Thoracic aorta (tissue), 2 donors: ENCODE data around the gene ARMCX2. TPM values are rescaled to one million over a fixed set of nuclear protein-coding genes. Genes with fewer than 3 reads are reported as not detected.

Experiments used
- ATAC-seq: fragments of 150-250 bp; one replicate; pipeline ENCODE4 v1.8.0; 2017; ENCODE audit warnings: low read depth; ENCODE audit not compliant: insufficient number of reproducible peaks, low FRiP score
- DNase-seq: peaks from one replicate; pipeline ENCODE4 v3.0.0-alpha.2; 2020; ENCODE audit warnings: low spot score
- H3K27ac ChIP-seq, 2 donors: fragments of 200-600 bp; sonication (generic); 1 replicate in 1 of 2; 2 replicates in 1 of 2; pipeline ENCODE4 v1.5.1; 2016; ENCODE audit warnings: mild to moderate bottlenecking in 2 of 2, moderate library complexity in 2 of 2
- H3K27me3 ChIP-seq: fragments of 200-600 bp; sonication (generic); replicated peaks from 2 replicates; pipeline ENCODE4 v1.6.0; 2016; ENCODE audit warnings: mild to moderate bottlenecking; ENCODE audit not compliant: insufficient read depth
- H3K36me3 ChIP-seq: fragments of 200-600 bp; sonication (generic); one replicate; pipeline ENCODE4 v1.5.1; 2016
- H3K4me1 ChIP-seq, 2 donors: fragments of 200-600 bp; sonication (generic); 1 replicate in 1 of 2; 2 replicates in 1 of 2; pipeline versions ENCODE4 v1.5.1 to v1.6.0; 2016; ENCODE audit warnings: low read depth in 2 of 2, mild to moderate bottlenecking in 1 of 2; ENCODE audit not compliant: control insufficient read depth in 1 of 2
- H3K4me3 ChIP-seq: fragments of 200-600 bp; sonication (generic); 2 replicates; pipeline ENCODE4 v1.5.1; 2016; ENCODE audit warnings: mild to moderate bottlenecking
- H3K9me3 ChIP-seq: fragments of 200-600 bp; sonication (generic); 2 replicates; pipeline ENCODE4 v1.5.1; 2016
- CTCF ChIP-seq: fragments of 200-600 bp; sonication (generic); IDR thresholded peaks from one replicate; pipeline ENCODE4 v1.5.1; 2019; ENCODE audit warnings: antibody characterized with exemption
- total RNA-seq, 2 donors: library from RNA; depleted of rRNA; stranded (reverse); fragments of >200 nt; gene quantifications; one replicate each; pipeline versions ENCODE4 v1.1.0 to v1.2.3, GENCODE V29; 2016

Gene ARMCX2
- total RNA-seq, 2 donors from 2014 or later: 36.0 to 39.0 TPM

DNA sequence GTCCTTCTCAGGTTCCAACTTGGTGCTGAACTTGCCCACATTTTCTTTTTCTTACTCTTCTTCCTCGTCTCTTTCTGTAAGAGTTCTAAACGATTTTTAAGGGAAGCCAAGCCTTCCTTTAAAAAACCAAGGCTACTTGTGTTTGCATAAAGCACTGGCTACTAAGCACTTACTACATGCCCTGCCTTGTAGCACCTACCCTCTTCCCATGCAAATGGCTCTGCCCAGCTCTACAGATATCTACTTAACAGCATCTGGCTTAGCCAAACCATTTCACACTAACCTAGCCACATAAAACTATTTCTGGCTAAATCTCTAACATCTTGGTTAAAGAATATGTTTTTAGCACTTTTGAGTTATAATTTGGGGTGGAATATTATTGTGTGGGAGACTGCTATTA, 26.9 kb upstream of the ARMCX2 start:
- H3K27me3 ChIP-seq: no peaks in the 10 kb centered on the region
- ATAC-seq (no peak), DNase-seq (no peak)
- no peaks in the 10 kb centered on the region for H3K36me3 ChIP-seq
- no peak overlapping the region for H3K27ac ChIP-seq
- H3K4me1 ChIP-seq: no peaks in the 10 kb centered on the region
- H3K9me3 ChIP-seq: no peaks in the 10 kb centered on the region
- H3K4me3 ChIP-seq: peak overlapping the region; percentile 33
- TF ChIP-seq CTCF: no peak

DNA sequence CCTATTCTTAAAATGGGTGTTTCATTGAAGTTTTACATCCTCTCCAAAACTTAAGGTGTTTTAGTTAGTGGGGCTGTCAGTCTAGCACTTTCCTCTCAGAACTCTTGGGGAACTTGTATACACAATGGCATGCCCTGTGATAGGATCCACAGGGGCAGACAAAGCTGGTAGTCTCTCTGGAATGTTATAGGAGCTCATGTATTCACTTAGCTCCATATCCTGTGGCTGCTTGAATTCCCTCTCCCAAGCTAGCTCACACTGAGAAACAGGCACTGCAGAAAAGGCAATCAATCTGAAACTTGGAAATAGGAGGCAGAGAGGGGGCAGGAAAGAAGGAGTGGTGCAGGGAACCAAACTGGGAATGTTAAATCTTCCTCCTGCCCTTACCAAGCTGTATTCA, 26.3 kb upstream of the ARMCX2 start:
- H3K27me3 ChIP-seq: no peaks in the 10 kb centered on the region
- peak overlapping the region; percentile 33 for H3K4me3 ChIP-seq
- no peaks in the 10 kb centered on the region for H3K4me1 ChIP-seq
- H3K9me3 ChIP-seq: no peaks in the 10 kb centered on the region
- H3K27ac ChIP-seq: no peak overlapping the region
- H3K36me3 ChIP-seq: no peaks in the 10 kb centered on the region
- no peak for TF ChIP-seq CTCF
- DNase-seq (no peak), ATAC-seq (no peak)

- H3K4me3 ChIP-seq: no peak overlapping the region
- H3K9me3 ChIP-seq: no peaks in the 10 kb centered on the region
- H3K27ac ChIP-seq: no peak overlapping the region
- no peak for TF ChIP-seq CTCF
- no peaks in the 10 kb centered on the region for H3K4me1 ChIP-seq
- H3K27me3 ChIP-seq: no peaks in the 10 kb centered on the region
- H3K36me3 ChIP-seq: no peaks in the 10 kb centered on the region
- no peak for ATAC-seq
- DNase-seq: no peak
Observed at GRCh38 chrX:101682723-101683122, 23.1 kb upstream of the ARMCX2 start.

DNA sequence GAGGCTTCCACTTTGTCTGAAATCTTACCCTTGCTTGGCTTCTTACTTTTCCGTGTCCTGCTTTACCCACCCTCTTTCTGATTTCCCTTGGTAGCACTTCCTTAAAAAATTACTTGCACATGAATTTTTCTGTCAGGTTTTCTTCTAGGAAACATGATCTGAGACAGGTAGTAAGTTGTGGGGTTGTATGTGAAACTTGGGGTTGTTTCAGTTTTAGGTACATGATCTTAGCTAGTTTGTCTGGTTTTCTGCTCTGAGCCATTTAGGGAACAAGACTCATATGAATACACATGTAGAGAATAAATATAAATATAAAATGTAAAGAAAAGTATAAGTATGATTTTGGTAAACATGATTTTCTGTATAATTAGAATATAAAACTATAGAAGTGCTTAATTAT, 17.4 kb upstream of the ARMCX2 start:
- DNase-seq (no peak), ATAC-seq (no peak)
- no peak for TF ChIP-seq CTCF
- no peak overlapping the region for H3K4me3 ChIP-seq
- H3K4me1 ChIP-seq: no peaks in the 10 kb centered on the region
- H3K27ac ChIP-seq: no peak overlapping the region
- H3K9me3 ChIP-seq: no peaks in the 10 kb centered on the region
- no peaks in the 10 kb centered on the region for H3K27me3 ChIP-seq
- no peaks in the 10 kb centered on the region for H3K36me3 ChIP-seq

DNA sequence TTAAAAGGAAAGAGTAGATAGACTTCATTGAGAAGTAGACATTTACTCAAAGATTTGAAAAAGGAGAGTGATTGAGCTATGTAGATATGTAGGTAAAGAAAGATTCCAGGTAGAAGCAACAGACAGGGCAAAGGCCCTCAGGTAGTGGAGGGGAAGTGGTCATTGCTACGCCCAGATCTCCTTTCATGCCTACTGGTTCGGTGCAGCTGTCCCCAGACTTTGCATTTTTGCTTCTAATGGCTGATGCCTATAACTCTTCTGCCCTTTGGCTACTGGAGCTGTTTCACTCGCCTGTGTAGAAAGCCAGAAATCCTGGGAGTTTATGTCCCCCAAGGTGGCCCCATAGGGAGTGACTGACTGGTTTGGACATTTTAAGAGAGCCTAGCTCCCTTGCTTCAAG, 16.9 kb upstream of the ARMCX2 start:
- Histone ChIP-seq H3K36me3 (no peaks in the 10 kb centered on the region), H3K27me3 (no peaks in the 10 kb centered on the region), H3K27ac (no peak overlapping the region), H3K4me3 (no peak overlapping the region), H3K9me3 (no peaks in the 10 kb centered on the region), H3K4me1 (no peaks in the 10 kb centered on the region)
- DNase-seq (no peak), ATAC-seq (no peak)
- no peak for TF ChIP-seq CTCF
